Esophagus muscularis mucosa (tissue), 4 donors: ENCODE data around the gene NUMA1. TPM values are rescaled to one million over a fixed set of nuclear protein-coding genes. Genes with fewer than 3 reads are reported as not detected.

ENCODE experiments used
- DNase-seq: peaks from one replicate; pipeline ENCODE4 v3.0.0-alpha.2; 2017; ENCODE audit errors: extremely low spot score
- H3K27ac ChIP-seq, 4 donors: fragments of 200-600 bp; sonication (generic); replicated peaks in 1 of 4; 1 replicate in 3 of 4; 2 replicates in 1 of 4; pipeline ENCODE4 v1.5.1; 2016 to 2019; ENCODE audit warnings: mild to moderate bottlenecking in 1 of 4
- H3K27me3 ChIP-seq, 4 donors: fragments of 200-600 bp; sonication (generic); one replicate each; pipeline versions ENCODE4 v1.5.1 to v1.6.0; 2016 to 2019
- H3K36me3 ChIP-seq, 4 donors: fragments of 200-600 bp; sonication (generic); one replicate each; pipeline ENCODE4 v1.5.1; 2016 to 2019
- H3K4me1 ChIP-seq, 4 donors: fragments of 200-600 bp; sonication (generic); one replicate each; pipeline ENCODE4 v1.5.1; 2016 to 2019
- H3K4me3 ChIP-seq, 4 donors: fragments of 200-600 bp; sonication (generic); 1 replicate in 2 of 4; 2 replicates in 2 of 4; pipeline ENCODE4 v1.5.1; 2016 to 2019; ENCODE audit warnings: mild to moderate bottlenecking in 4 of 4, moderate library complexity in 1 of 4
- H3K9me3 ChIP-seq, 4 donors: fragments of 200-600 bp; sonication (generic); 1 replicate in 3 of 4; 2 replicates in 1 of 4; pipeline ENCODE4 v1.5.1; 2016 to 2019
- CTCF ChIP-seq, 3 experiments: fragments of 200-600 bp in 2 of 3; fragments of 450-650 bp in 1 of 3; sonication (generic) in 2 of 3; IDR thresholded peaks; one replicate each; pipeline ENCODE4 v1.5.1; 2017 to 2019; ENCODE audit warnings: antibody characterized with exemption in 3 of 3, mild to moderate bottlenecking in 2 of 3, moderate library complexity in 1 of 3
- EP300 ChIP-seq: sonication (generic); formaldehyde crosslinking; IDR thresholded peaks from one replicate; pipeline ENCODE4 v1.6.1; 2017; ENCODE audit warnings: antibody characterized with exemption
- POLR2A ChIP-seq: fragments of 450-650 bp; IDR thresholded peaks from one replicate; pipeline ENCODE4 v1.6.1; 2017; ENCODE audit warnings: antibody characterized with exemption, moderate library complexity, mild to moderate bottlenecking, low read depth
- POLR2AphosphoS5 ChIP-seq, 2 donors: sonication (generic); formaldehyde crosslinking; IDR thresholded peaks; one replicate each; pipeline ENCODE4 v1.6.1; 2017; ENCODE audit warnings: antibody characterized with exemption in 2 of 2
- WGBS: methylation state at CpG from one replicate; pipeline ENCODE4 v1.1.5; 2018; 5-methylcytosine and 5-hydroxymethylcytosine counted together
- intact Hi-C: fragments of 100-400 bp; cut with DNase I; formaldehyde crosslinking; loops from one replicate; pipeline ENCODE4 v1.15.1; 2023
- total RNA-seq, 4 donors: library from RNA; depleted of rRNA; stranded (reverse); fragments of >200 nt; gene quantifications; one replicate each; pipeline versions ENCODE4 v1.1.0 to v1.2.1, GENCODE V29; 2016

The NUMA1 gene
- total RNA-seq, 4 donors from 2014 or later: 214 to 328 (median 272) TPM

GRCh38 chr11:72038491-72038890 is 41.9 kb downstream of the NUMA1 start:
- intact Hi-C loops: loop anchor here (2.0 kb wide), 1 partner anchor 42 kb away; the partner anchor contains the start of genes LRRC51 and NUMA1
- Histone ChIP-seq H3K27me3 (no peaks in the 10 kb centered on the region), H3K4me3 (peak overlapping the region; percentile 62 to 78 (median 66)), H3K27ac (peak overlapping the region; percentile 95 to 97 (median 96)), H3K36me3 (peaks cover 17 to 24% (median 22%) of the 10 kb centered on the region in 4 donors), H3K9me3 (no peaks in the 10 kb centered on the region), H3K4me1 (peaks cover 68 to 88% (median 81%) of the 10 kb centered on the region in 4 donors)
- WGBS: 0% methylated on average over 2 of the region's 2 CpGs
- DNase-seq: no peak
- TF ChIP-seq EP300 (no peak), POLR2A (peak; percentile 37), POLR2AphosphoS5 (IDR thresholded peaks at IDR 0.05) (peak; percentile 89 to 95), CTCF (IDR thresholded peaks at IDR 0.05) (peak in 1 of 3 experiments; percentile 11)

GRCh38 chr11:72037554-72038311 is 42.6 kb downstream of the NUMA1 start:
- peaks cover 70 to 88% (median 81%) of the 10 kb centered on the region in 4 donors for H3K4me1 ChIP-seq
- intact Hi-C loops: loop anchor here (2.0 kb wide), 1 partner anchor 43 kb away; the partner anchor contains the start of genes LRRC51 and NUMA1
- peak overlapping the region; percentile 62 to 78 (median 66) for H3K4me3 ChIP-seq
- TF ChIP-seq CTCF (IDR thresholded peaks at IDR 0.05) (no peak), POLR2A (no peak), POLR2AphosphoS5 (IDR thresholded peaks at IDR 0.05) (no peak), EP300 (no peak)
- no peaks in the 10 kb centered on the region for H3K27me3 ChIP-seq
- peaks cover 22 to 31% (median 29%) of the 10 kb centered on the region in 4 donors for H3K36me3 ChIP-seq
- no peaks in the 10 kb centered on the region for H3K9me3 ChIP-seq
- WGBS: 20% methylated on average over 4 of the region's 4 CpGs
- peak overlapping the region; percentile 95 to 97 (median 96) for H3K27ac ChIP-seq
- no peak for DNase-seq

GRCh38 chr11:72036687-72037086 is 43.7 kb downstream of the NUMA1 start:
- Histone ChIP-seq H3K27ac (peak overlapping the region; percentile 95 to 97 (median 96)), H3K36me3 (peaks cover 22 to 42% (median 35%) of the 10 kb centered on the region in 4 donors), H3K27me3 (no peaks in the 10 kb centered on the region), H3K9me3 (no peaks in the 10 kb centered on the region), H3K4me1 (peaks cover 69 to 88% (median 82%) of the 10 kb centered on the region in 4 donors), H3K4me3 (no peak overlapping the region)
- TF ChIP-seq POLR2A (no peak), EP300 (no peak), POLR2AphosphoS5 (IDR thresholded peaks at IDR 0.05) (no peak), CTCF (IDR thresholded peaks at IDR 0.05) (no peak)
- WGBS: 49% methylated on average over 3 of the region's 3 CpGs
- no peak for DNase-seq
- intact Hi-C loops: no loop called here

- Histone ChIP-seq H3K27me3 (no peaks in the 10 kb centered on the region), H3K4me1 (peaks cover 67 to 97% (median 96%) of the 10 kb centered on the region in 4 donors), H3K4me3 (no peak overlapping the region), H3K36me3 (peaks cover 47 to 95% (median 77%) of the 10 kb centered on the region in 4 donors), H3K27ac (peak overlapping the region; percentile 20 to 29 (median 26)), H3K9me3 (no peaks in the 10 kb centered on the region)
- intact Hi-C loops: no loop called here
- no peak for DNase-seq
- TF ChIP-seq EP300 (no peak), CTCF (IDR thresholded peaks at IDR 0.05) (no peak)
- WGBS: 14% methylated on average over 1 of the region's 1 CpG
These were observed 49.8 kb downstream of the NUMA1 start for GRCh38 chr11:72030472-72031045.
